ENCODE results near the gene CHRNA9. TPM values are rescaled to one million over a fixed set of nuclear protein-coding genes. Genes with fewer than 3 reads are reported as not detected.

CHRNA9 gene, protein sequence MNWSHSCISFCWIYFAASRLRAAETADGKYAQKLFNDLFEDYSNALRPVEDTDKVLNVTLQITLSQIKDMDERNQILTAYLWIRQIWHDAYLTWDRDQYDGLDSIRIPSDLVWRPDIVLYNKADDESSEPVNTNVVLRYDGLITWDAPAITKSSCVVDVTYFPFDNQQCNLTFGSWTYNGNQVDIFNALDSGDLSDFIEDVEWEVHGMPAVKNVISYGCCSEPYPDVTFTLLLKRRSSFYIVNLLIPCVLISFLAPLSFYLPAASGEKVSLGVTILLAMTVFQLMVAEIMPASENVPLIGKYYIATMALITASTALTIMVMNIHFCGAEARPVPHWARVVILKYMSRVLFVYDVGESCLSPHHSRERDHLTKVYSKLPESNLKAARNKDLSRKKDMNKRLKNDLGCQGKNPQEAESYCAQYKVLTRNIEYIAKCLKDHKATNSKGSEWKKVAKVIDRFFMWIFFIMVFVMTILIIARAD
- total RNA-seq (2016; rRNA removed; fragmentation: Illumina TruSeq; extraction: Trizol) (not detected in 2 replicates), polyA plus RNA-seq (2011; rRNA removed) (not detected in 2 replicates), polyA minus RNA-seq (2011; rRNA and poly(A)+ RNA removed; ENCODE audit: low replicate concordance) (81.4 TPM in 1 of 2 replicates, not detected in the other), Bru-seq, nascent RNA (percentile 8 among the genes with signal in this experiment), BruChase-seq, experiment 1, labeled RNA remaining after a 6-hour chase (percentile 11 among the genes with signal in this experiment), BruChase-seq, experiment 2, labeled RNA remaining after a 2-hour chase (percentile 8 among the genes with signal in this experiment)
- total RNA-seq (2016; cell fraction: cytosol; rRNA removed; fragmentation: Illumina TruSeq; extraction: Trizol; ENCODE audit: low read depth) = not detected in 2 replicates
- not detected in 2 replicates for total RNA-seq (2016; cell fraction: insoluble cytoplasmic fraction; rRNA removed; fragmentation: Illumina TruSeq; extraction: Trizol)
- total RNA-seq (2016; cell fraction: membrane; rRNA removed; fragmentation: Illumina TruSeq; extraction: Trizol) = not detected in 2 replicates
- total RNA-seq (2016; cell fraction: nucleus; rRNA removed; fragmentation: Illumina TruSeq; extraction: Trizol) = not detected in 2 replicates
- polyA plus RNA-seq (2011; cell fraction: cytosol; rRNA removed) = not detected in 2 replicates
- not detected in 2 replicates for polyA plus RNA-seq (2011; cell fraction: nucleus; rRNA removed)
- polyA plus RNA-seq (2012) = not detected in 2 replicates
- polyA plus RNA-seq (2016; cell fraction: cytosol; fragmentation: Illumina TruSeq; extraction: Trizol; ENCODE audit: low read depth) = not detected in 2 replicates
- not detected in 2 replicates for polyA plus RNA-seq (2016; cell fraction: insoluble cytoplasmic fraction; fragmentation: Illumina TruSeq; extraction: Trizol; ENCODE audit: low read depth)
- polyA plus RNA-seq (2016; cell fraction: membrane; fragmentation: Illumina TruSeq; extraction: Trizol; ENCODE audit: low read depth) = not detected in 2 replicates
- not detected in 2 replicates for polyA plus RNA-seq (2016; cell fraction: nucleus; fragmentation: Illumina TruSeq; extraction: Trizol; ENCODE audit: insufficient read depth, low read depth)
- polyA minus RNA-seq (2011; cell fraction: cytosol; rRNA and poly(A)+ RNA removed) = 0.35 TPM in 1 of 2 replicates, not detected in the other
- not detected in 2 replicates for polyA minus RNA-seq (2011; cell fraction: nucleus; rRNA and poly(A)+ RNA removed)
- long read RNA-seq, experiment 1 = 0 reads
- long read RNA-seq, experiment 2 = 0 reads

DNA sequence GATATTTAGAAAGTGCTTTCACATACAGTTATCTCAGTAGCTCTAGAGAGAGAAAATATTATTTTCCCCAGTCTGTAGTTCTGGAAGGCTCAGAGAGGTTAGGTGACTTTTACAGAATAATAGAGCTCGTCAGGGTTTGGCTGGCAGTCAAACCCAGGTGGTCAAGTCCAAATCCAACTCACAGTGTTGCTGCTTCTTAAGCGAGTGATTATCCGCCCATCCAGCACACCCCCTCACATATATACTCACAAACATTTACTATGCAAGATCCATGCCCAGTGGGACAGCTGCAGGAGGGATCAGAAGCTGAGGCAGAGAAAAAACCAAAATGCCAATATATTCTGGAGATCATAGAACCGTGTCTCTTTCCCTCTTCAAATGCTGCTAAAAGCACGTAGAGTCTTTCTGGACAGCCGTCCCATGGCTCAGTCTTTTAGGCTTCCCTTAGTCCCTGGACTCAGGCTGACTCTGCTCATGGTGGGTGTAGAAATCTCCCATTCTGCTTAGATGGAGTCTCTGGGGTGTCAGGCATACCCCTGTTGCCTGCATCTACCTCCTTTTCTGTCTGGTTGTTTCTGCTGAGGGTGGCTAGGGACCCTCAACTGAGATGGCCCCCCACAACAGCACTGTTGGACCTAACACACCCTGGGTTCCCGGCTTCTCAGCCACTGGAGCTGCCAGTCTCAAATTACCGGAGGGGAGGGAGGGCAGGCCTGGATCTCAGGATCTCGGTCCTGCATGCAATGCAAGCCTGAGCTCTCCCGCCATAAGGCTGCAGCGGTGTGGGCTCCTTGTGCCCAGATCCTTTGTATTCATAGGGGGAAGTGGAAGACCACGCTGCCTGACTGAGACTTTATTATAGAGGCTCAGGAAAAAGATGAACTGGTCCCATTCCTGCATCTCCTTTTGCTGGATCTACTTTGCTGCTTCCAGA lies at the start of gene CHRNA9:
TSS of gene CHRNA9 (plus strand) at position 743 of the 934 bp plus-strand sequence. CDS start at position 878, 135 bp downstream.
- no peak within 1 kb of the TSS for H3K4me2 ChIP-seq (ENCODE audit: low read depth, low read length)
- H3K79me2 ChIP-seq (ENCODE audit: insufficient read depth, low read length) = no peaks in the 10 kb centered on the region
- intact Hi-C loops (cut with micrococcal nuclease; ENCODE audit: unreplicated experiment) = no loop called here
- TF ChIP-seq LBX2 (CRISPR knock-in tag; IDR thresholded peaks at IDR 0.05; ENCODE audit: borderline replicate concordance) = no peak
- no peak for TF ChIP-seq PAXIP1 (CRISPR knock-in tag; conservative IDR thresholded peaks at IDR 0.05)
- no peak for TF ChIP-seq ZKSCAN8 (CRISPR knock-in tag; IDR thresholded peaks at IDR 0.05; ENCODE audit: borderline replicate concordance)
- TF ChIP-seq SUZ12 (IDR thresholded peaks at IDR 0.05; ENCODE audit: low read depth, low read length) = no peak
- TF ChIP-seq ZNF441 (CRISPR knock-in tag; IDR thresholded peaks at IDR 0.05; ENCODE audit: borderline replicate concordance) = no peak
- TF ChIP-seq ZNF329 (CRISPR knock-in tag; IDR thresholded peaks at IDR 0.05; ENCODE audit: low read depth) = no peak
- TF ChIP-seq ZNF468 (CRISPR knock-in tag; IDR thresholded peaks at IDR 0.05) = no peak
- no peak for TF ChIP-seq MAFG (CRISPR knock-in tag; IDR thresholded peaks at IDR 0.05)
- no peak for TF ChIP-seq ZNF207 (IDR thresholded peaks at IDR 0.05; ENCODE audit: borderline replicate concordance)
- TF ChIP-seq JUNB (CRISPR knock-in tag; IDR thresholded peaks at IDR 0.05; ENCODE audit: borderline replicate concordance) = no peak
- no peak for TF ChIP-seq ZNF260 (CRISPR knock-in tag; IDR thresholded peaks at IDR 0.05; ENCODE audit: borderline replicate concordance, low read depth)
- no peak for TF ChIP-seq ZNF292 (CRISPR knock-in tag; IDR thresholded peaks at IDR 0.05; ENCODE audit: borderline replicate concordance, low read depth)
- TF ChIP-seq TARDBP (CRISPR knock-in tag; IDR thresholded peaks at IDR 0.05) = no peak

More for the DNA sequence above, at the start of gene CHRNA9:
- 14% methylated on average over 12 of the region's 12 CpGs for WGBS (ENCODE audit: low lambda C conversion rate)
- Histone ChIP-seq H2AFZ (ENCODE audit: low read length) (no peak within 1 kb of the TSS), H3K27me3 (ENCODE audit: control insufficient read depth in 1 of 2, insufficient read depth in 2 of 2, low read length in 2 of 2) (peaks cover 2 to 9% of the 10 kb centered on the region in 2 experiments; a peak in 4 of 5 replicates), H4K20me1 (ENCODE audit: insufficient read depth, low read length) (no peaks in the 10 kb centered on the region), H3K36me3 (replicated peaks in 1 of 2; ENCODE audit: control insufficient read depth in 1 of 2, insufficient read depth in 2 of 2, low read length in 2 of 2) (no peaks in the 10 kb centered on the region), H3K9me3 (ENCODE audit: low read length) (no peaks in the 10 kb centered on the region), H3K4me3 (replicated peaks in 1 of 3; ENCODE audit: insufficient read depth in 1 of 3, low read depth in 2 of 3, low read length in 3 of 3) (no peak within 1 kb of the TSS), H3K9ac (ENCODE audit: insufficient read depth, low read depth, low read length) (no peak within 1 kb of the TSS), H3K27ac (ENCODE audit: extremely low read length, insufficient read depth, low read length) (no peak within 1 kb of the TSS), H3K4me1 (ENCODE audit: insufficient read depth, low read length) (peaks cover 9% of the 10 kb centered on the region)
- no peak for FAIRE-seq
- ChIA-PET CTCF (ENCODE audit: low intra/inter-chr PET ratio, low total read pairs) (no interaction called here), POLR2A (no interaction called here)
- no TSS peak for BruUV-seq (replicated peaks)
- ATAC-seq = peak; percentile 33; the same call in 1 of the 3 replicates
- DNase-seq (ENCODE audit: low spot score) = no peak
- in situ Hi-C loops (cut with HindIII; ENCODE audit: extremely low pct_ligation_motif_present, low pct_unique_long_range_greater_than_20kb) = no loop called here
